Activated B cell treated with CpG ODN at 0.5 μM for 24 hours (primary cell): ENCODE data around the gene CEP120. TPM values are rescaled to one million over a fixed set of nuclear protein-coding genes. Genes with fewer than 3 reads are reported as not detected.
A peak's percentile ranks its signal among the peaks of the same experiment; 100 is the strongest.

Source experiments
- ATAC-seq: fragments of 200-7000 bp; cut with Tn5 transposase; one replicate; pipeline ENCODE4 v1.10.0; 2021; ENCODE audit warnings: low read depth, mild to moderate bottlenecking, moderate library complexity
- CTCF ChIA-PET: fragments of 350-600 bp; sonication (Branson Sonifier 250); formaldehyde crosslinking; loops from one replicate; lab custom pipeline; 2021; ENCODE audit warnings: antibody characterized with exemption; lab: Charles Lee
- POLR2A ChIA-PET: fragments of 350-600 bp; sonication (Branson Sonifier 250); formaldehyde crosslinking; loops from one replicate; lab custom pipeline; 2021; ENCODE audit warnings: antibody characterized with exemption; lab: Charles Lee
- DNase-seq: peaks from one replicate; pipeline ENCODE4 v3.0.0; 2022
- H3K27ac Mint-ChIP-seq: one replicate; pipeline ENCODE4 v1.8.0; 2020; ENCODE audit warnings: mixed read lengths
- H3K27me3 Mint-ChIP-seq: one replicate; pipeline ENCODE4 v1.8.0; 2021; ENCODE audit warnings: mixed read lengths
- H3K36me3 Mint-ChIP-seq: one replicate; pipeline ENCODE4 v1.8.0; 2021; ENCODE audit warnings: low read depth, mixed read lengths
- H3K4me1 Mint-ChIP-seq: one replicate; pipeline ENCODE4 v1.8.0; 2021; ENCODE audit warnings: mixed read lengths
- H3K4me3 Mint-ChIP-seq: one replicate; pipeline ENCODE4 v1.8.0; 2020; ENCODE audit warnings: mild to moderate bottlenecking, mixed read lengths
- H3K9me3 Mint-ChIP-seq: one replicate; pipeline ENCODE4 v1.8.0; 2020; ENCODE audit warnings: mixed read lengths
- CTCF ChIP-seq: fragments of 200-600 bp; IDR thresholded peaks from one replicate; pipeline ENCODE4 v1.8.0; 2022; ENCODE audit warnings: antibody characterized with exemption, mild to moderate bottlenecking
- intact Hi-C: fragments of 100-400 bp; cut with micrococcal nuclease; formaldehyde crosslinking; loops from one replicate; pipeline ENCODE4 v1.15.1; 2024
- total RNA-seq: library from RNA; stranded (reverse); gene quantifications from 2 replicates; pipeline ENCODE4 v1.2.3, GENCODE V29; 2022

CEP120 gene
- total RNA-seq, 1 donor from 2014 or later = 43.1 TPM

DNA sequence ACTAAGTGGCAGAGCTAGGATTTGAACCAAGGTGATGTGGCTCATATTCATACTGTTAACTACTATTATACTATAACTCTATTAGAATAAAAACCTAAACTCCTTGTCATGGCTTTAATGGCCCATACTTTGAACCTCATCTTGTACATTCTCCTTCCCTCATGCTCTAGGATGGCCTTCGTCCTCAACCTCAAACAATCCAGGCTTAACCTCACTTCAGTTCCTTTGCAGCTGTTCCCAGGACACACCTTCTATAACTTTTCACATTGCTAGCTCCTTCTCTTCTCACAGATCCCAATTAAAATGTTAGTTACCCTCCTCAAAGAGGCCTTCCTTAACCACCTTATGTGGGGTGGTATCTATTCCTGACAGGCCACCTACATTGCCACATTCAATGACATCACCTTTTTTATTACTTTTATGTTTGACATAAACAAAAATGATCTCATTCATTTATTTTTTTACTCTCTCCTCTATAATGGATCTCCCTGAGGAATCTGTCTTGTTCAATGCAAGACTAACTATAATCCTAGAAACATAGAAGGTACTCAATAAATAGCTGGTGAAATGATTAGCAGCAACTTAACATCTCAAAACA is 53.7 kb downstream of the CEP120 start:
- DNase-seq (no peak), ATAC-seq (no peak)
- CTCF ChIA-PET = interaction anchor here (1.7 to 4.6 kb wide), 2 partner anchors 10 to 852 kb away, joined by 3 to 26 read pairs; no protein-coding TSS in a partner anchor
- Mint-ChIP-seq H3K9me3 (no peaks in the 10 kb centered on the region), H3K36me3 (peaks cover 67% of the 10 kb centered on the region), H3K4me1 (no peaks in the 10 kb centered on the region), H3K27ac (peak overlapping the region; percentile 47), H3K27me3 (no peaks in the 10 kb centered on the region), H3K4me3 (no peak overlapping the region)
- POLR2A ChIA-PET = no interaction called here
- intact Hi-C loops = loop anchor here (5.0 kb wide), 2 partner anchors 243 to 1172 kb away; no protein-coding TSS in a partner anchor
- no peak for TF ChIP-seq CTCF

GRCh38 chr5:123367739-123368138 is 55.5 kb downstream of the CEP120 start:
- no peaks in the 10 kb centered on the region for H3K27me3 Mint-ChIP-seq
- H3K27ac Mint-ChIP-seq = no peak overlapping the region
- H3K4me3 Mint-ChIP-seq = no peak overlapping the region
- H3K9me3 Mint-ChIP-seq = no peaks in the 10 kb centered on the region
- H3K36me3 Mint-ChIP-seq = peaks cover 62% of the 10 kb centered on the region
- intact Hi-C loops = loop anchor here (1.0 to 5.0 kb wide), 4 partner anchors 245 to 1170 kb away; no protein-coding TSS in a partner anchor
- ChIA-PET CTCF (interaction anchor here (1.6 to 2.2 kb wide), 5 partner anchors 30 to 852 kb away, joined by 3 to 10 read pairs (median 7); no protein-coding TSS in a partner anchor), POLR2A (no interaction called here)
- ATAC-seq = no peak
- no peaks in the 10 kb centered on the region for H3K4me1 Mint-ChIP-seq
- TF ChIP-seq CTCF = no peak
- DNase-seq = no peak

GRCh38 chr5:123365156-123365555 is 58.0 kb downstream of the CEP120 start:
- DNase-seq = no peak
- no peak for TF ChIP-seq CTCF

GRCh38 chr5:123364441-123365155 is 58.6 kb downstream of the CEP120 start:
- DNase-seq = no peak
- H3K4me1 Mint-ChIP-seq = peaks cover 18% of the 10 kb centered on the region
- no peak for TF ChIP-seq CTCF
- ChIA-PET CTCF (no interaction called here), POLR2A (no interaction called here)
- no peak overlapping the region for H3K27ac Mint-ChIP-seq
- no peaks in the 10 kb centered on the region for H3K27me3 Mint-ChIP-seq
- peaks cover 59% of the 10 kb centered on the region for H3K36me3 Mint-ChIP-seq
- no peak for ATAC-seq
- no peaks in the 10 kb centered on the region for H3K9me3 Mint-ChIP-seq
- intact Hi-C loops = loop anchor here (5.0 kb wide), 2 partner anchors 248 to 1167 kb away; no protein-coding TSS in a partner anchor
- no peak overlapping the region for H3K4me3 Mint-ChIP-seq

More at GRCh38 chr5:123365156-123365555, 58.0 kb downstream of the CEP120 start:
- intact Hi-C loops = loop anchor here (5.0 kb wide), 2 partner anchors 247 to 1168 kb away; no protein-coding TSS in a partner anchor
- Mint-ChIP-seq H3K27ac (no peak overlapping the region), H3K4me1 (peaks cover 13% of the 10 kb centered on the region), H3K9me3 (no peaks in the 10 kb centered on the region), H3K4me3 (no peak overlapping the region), H3K27me3 (no peaks in the 10 kb centered on the region), H3K36me3 (peaks cover 60% of the 10 kb centered on the region)
- CTCF ChIA-PET = no interaction called here
- ATAC-seq = no peak
- POLR2A ChIA-PET = no interaction called here

GRCh38 chr5:123360910-123361309 is 62.3 kb downstream of the CEP120 start:
- intact Hi-C loops = no loop called here
- Mint-ChIP-seq H3K27me3 (no peaks in the 10 kb centered on the region), H3K36me3 (peaks cover 67% of the 10 kb centered on the region), H3K4me1 (peaks cover 25% of the 10 kb centered on the region), H3K27ac (no peak overlapping the region), H3K9me3 (peaks cover 3% of the 10 kb centered on the region), H3K4me3 (no peak overlapping the region)
- ChIA-PET POLR2A (no interaction called here), CTCF (no interaction called here)
- TF ChIP-seq CTCF = no peak
- DNase-seq (no peak), ATAC-seq (no peak)
